ENCODE results near the gene TCP11L1.

DNA sequence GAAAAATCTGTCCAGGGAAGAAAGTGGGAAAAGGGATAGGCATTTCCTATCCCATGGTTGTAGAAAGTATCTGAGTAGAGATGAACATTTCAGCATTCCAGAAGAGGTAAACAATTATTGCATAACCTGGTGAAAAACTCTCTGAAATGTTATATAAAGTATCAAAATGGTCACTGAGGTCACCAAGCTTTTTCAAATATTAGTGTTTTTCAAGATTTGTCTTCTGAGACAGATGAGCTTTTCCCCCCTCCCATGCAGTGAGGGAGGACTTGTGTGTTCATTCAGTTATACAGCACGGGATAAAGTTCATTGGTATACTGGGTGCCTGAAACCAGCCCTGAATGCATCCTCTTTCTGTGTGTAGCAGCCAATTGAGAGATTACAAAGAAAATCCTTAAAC, 25.6 kb upstream of the TCP11L1 start:
- TF ChIP-seq, protein P1, sequence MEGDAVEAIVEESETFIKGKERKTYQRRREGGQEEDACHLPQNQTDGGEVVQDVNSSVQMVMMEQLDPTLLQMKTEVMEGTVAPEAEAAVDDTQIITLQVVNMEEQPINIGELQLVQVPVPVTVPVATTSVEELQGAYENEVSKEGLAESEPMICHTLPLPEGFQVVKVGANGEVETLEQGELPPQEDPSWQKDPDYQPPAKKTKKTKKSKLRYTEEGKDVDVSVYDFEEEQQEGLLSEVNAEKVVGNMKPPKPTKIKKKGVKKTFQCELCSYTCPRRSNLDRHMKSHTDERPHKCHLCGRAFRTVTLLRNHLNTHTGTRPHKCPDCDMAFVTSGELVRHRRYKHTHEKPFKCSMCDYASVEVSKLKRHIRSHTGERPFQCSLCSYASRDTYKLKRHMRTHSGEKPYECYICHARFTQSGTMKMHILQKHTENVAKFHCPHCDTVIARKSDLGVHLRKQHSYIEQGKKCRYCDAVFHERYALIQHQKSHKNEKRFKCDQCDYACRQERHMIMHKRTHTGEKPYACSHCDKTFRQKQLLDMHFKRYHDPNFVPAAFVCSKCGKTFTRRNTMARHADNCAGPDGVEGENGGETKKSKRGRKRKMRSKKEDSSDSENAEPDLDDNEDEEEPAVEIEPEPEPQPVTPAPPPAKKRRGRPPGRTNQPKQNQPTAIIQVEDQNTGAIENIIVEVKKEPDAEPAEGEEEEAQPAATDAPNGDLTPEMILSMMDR (IDR thresholded peaks at IDR 0.05): no peak
- TF ChIP-seq POLR2A (IDR thresholded peaks at IDR 0.05): no peak
